Neural cell (in vitro differentiated cells): Measurements from ENCODE around the gene USO1.

Source experiments
- CTCF ChIP-seq: fragments of 450-650 bp; IDR thresholded peaks from 2 replicates; pipeline ENCODE4 v1.5.1; 2014; ENCODE audit warnings: antibody characterized with exemption, mild to moderate bottlenecking, moderate library complexity; ENCODE audit not compliant: poor library complexity, severe bottlenecking
- EP300 ChIP-seq: fragments of 450-650 bp; conservative IDR thresholded peaks from 2 replicates; pipeline ENCODE4 v1.6.1; 2014; ENCODE audit warnings: antibody characterized with exemption, mild to moderate bottlenecking, moderate library complexity; ENCODE audit not compliant: poor library complexity, severe bottlenecking
- EZH2 ChIP-seq: fragments of 200-600, 300-800 bp; shearing (Covaris generic), sonication (generic); IDR thresholded peaks from 2 replicates; pipeline ENCODE4 v1.6.1; 2014; ENCODE audit warnings: antibody characterized with exemption, low read length, borderline replicate concordance, mild to moderate bottlenecking; ENCODE audit not compliant: insufficient read depth, poor library complexity, severe bottlenecking
- MXI1 ChIP-seq: fragments of 450-650 bp; conservative IDR thresholded peaks from 2 replicates; pipeline ENCODE4 v1.6.1; 2014; ENCODE audit warnings: antibody characterized with exemption, mild to moderate bottlenecking; ENCODE audit not compliant: poor library complexity, severe bottlenecking
- POLR2AphosphoS5 ChIP-seq: IDR thresholded peaks from 2 replicates; pipeline ENCODE4 v1.6.1; 2012
- RAD21 ChIP-seq: fragments of 450-650 bp; conservative IDR thresholded peaks from 2 replicates; pipeline ENCODE4 v1.6.1; 2014; ENCODE audit warnings: antibody characterized with exemption, mild to moderate bottlenecking, moderate library complexity
- REST ChIP-seq: IDR thresholded peaks from 2 replicates; pipeline ENCODE4 v1.6.1; 2012; ENCODE audit warnings: borderline replicate concordance
- SMC3 ChIP-seq: fragments of 450-650 bp; conservative IDR thresholded peaks from 2 replicates; pipeline ENCODE4 v1.6.1; 2014; ENCODE audit warnings: antibody characterized with exemption, mild to moderate bottlenecking, moderate library complexity; ENCODE audit not compliant: poor library complexity
- TAF1 ChIP-seq: IDR thresholded peaks from 2 replicates; pipeline ENCODE4 v1.6.1; 2012; ENCODE audit warnings: low read depth

DNA sequence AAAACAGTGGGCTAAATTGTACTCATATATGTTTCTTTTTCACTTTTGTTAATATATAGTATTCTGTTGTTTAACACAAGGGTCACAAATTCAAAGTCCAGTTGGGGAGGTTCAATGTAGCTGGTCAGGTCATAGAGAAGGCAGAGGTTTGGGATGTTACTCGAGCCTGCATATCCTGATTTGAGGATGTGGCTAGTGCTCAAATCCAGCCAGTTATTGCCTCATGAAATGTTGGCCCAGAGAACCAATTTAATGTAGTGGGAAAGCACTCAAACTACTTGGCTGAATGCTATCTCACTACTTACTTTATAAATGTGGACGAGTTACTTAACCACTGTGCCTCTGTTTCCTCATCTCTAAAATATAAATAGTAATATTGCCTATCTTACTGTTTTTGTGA is 12.5 kb downstream of the USO1 start:
- TF ChIP-seq TAF1, result no peak
- no peak for TF ChIP-seq CTCF
- TF ChIP-seq REST, result no peak
- TF ChIP-seq EZH2, result no peak
- TF ChIP-seq POLR2AphosphoS5, result no peak
- TF ChIP-seq RAD21, result no peak
- no peak for TF ChIP-seq EP300
- no peak for TF ChIP-seq SMC3
- TF ChIP-seq MXI1, result no peak
